HL-60 (cell line): Measurements from ENCODE around the gene CPT1C.

Experiments
- CTCF ChIP-seq: IDR thresholded peaks from one replicate; pipeline ENCODE4 v1.5.1; 2011; ENCODE audit warnings: low read length, control low read depth, inconsistent platforms; ENCODE audit not compliant: insufficient read depth
- POLR2AphosphoS5 ChIP-seq: IDR thresholded peaks from 2 replicates; pipeline ENCODE4 v1.6.1; 2012; ENCODE audit warnings: low read depth
- SPI1 ChIP-seq: IDR thresholded peaks from 2 replicates; pipeline ENCODE4 v1.6.1; 2012; ENCODE audit warnings: low read depth, mild to moderate bottlenecking, borderline replicate concordance

DNA sequence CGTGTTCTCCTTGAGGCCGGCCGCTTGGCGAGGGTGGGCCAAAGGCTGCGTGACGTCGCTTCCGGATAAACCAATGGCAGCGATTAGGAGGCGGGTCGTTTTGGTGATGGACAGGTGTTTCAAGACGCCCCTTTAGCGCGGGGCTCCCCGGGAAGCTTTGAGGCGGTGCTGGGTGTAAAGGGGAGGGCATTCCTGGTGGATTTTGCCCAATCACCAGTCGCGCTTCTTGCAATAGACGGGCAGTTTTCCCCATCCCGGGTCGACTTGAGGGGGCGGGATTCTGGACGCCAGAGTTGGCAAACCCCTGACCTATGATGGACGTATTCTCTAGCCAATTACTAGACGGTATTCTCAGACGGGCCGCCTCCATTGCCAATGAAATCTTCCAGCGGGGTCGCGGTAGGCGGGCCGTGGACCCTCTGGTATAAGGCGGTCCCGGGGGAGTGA lies 14.1 kb upstream of the CPT1C start:
- no peak for TF ChIP-seq CTCF
- TF ChIP-seq POLR2AphosphoS5 = no peak
- TF ChIP-seq SPI1 = no peak
